ENCODE data around the gene SFRP5. TPM values are rescaled to one million over a fixed set of nuclear protein-coding genes. Genes with fewer than 3 reads are reported as not detected.

SFRP5 gene
- total RNA-seq, 1 donor from 2014 or later, result not detected

DNA sequence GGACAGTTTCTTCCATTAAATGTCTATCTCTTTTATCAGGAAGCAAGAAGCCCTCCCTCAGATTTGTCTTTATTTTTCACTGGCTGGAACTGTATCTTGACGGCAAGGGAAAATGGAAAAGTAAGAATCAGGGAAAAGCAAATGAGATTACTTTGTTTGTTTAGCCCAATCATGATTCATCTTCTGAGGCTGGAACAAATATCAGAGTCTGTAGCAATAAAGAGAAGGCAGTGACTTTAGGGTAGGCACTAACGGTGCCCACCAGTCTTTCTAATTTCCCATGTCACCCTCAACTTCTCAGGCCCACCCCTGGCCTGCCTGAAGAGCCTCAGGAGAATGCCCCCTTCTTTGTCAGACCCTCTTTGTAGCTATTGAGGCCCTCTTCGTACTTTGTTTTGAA is 41.5 kb upstream of the SFRP5 start:
- DNase-seq, result no peak
- no peak for ATAC-seq (ENCODE audit: low read depth)
- H3K4me1 Mint-ChIP-seq, result no peaks in the 10 kb centered on the region
- intact Hi-C loops (cut with micrococcal nuclease), result no loop called here
- no peak overlapping the region for H3K4me3 Mint-ChIP-seq
- CTCF ChIA-PET, result no interaction called here
- no peaks in the 10 kb centered on the region for H3K36me3 Mint-ChIP-seq (ENCODE audit: low read depth)
- peaks cover 24% of the 10 kb centered on the region for H3K27me3 Mint-ChIP-seq
- TF ChIP-seq, protein P1, sequence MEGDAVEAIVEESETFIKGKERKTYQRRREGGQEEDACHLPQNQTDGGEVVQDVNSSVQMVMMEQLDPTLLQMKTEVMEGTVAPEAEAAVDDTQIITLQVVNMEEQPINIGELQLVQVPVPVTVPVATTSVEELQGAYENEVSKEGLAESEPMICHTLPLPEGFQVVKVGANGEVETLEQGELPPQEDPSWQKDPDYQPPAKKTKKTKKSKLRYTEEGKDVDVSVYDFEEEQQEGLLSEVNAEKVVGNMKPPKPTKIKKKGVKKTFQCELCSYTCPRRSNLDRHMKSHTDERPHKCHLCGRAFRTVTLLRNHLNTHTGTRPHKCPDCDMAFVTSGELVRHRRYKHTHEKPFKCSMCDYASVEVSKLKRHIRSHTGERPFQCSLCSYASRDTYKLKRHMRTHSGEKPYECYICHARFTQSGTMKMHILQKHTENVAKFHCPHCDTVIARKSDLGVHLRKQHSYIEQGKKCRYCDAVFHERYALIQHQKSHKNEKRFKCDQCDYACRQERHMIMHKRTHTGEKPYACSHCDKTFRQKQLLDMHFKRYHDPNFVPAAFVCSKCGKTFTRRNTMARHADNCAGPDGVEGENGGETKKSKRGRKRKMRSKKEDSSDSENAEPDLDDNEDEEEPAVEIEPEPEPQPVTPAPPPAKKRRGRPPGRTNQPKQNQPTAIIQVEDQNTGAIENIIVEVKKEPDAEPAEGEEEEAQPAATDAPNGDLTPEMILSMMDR (IDR thresholded peaks at IDR 0.05), result no peak
- no peaks in the 10 kb centered on the region for H3K9me3 Mint-ChIP-seq
- POLR2A ChIA-PET, result no interaction called here
- H3K27ac Mint-ChIP-seq, result no peak overlapping the region

- H3K36me3 Mint-ChIP-seq (ENCODE audit: low read depth), result no peaks in the 10 kb centered on the region
- H3K4me1 Mint-ChIP-seq, result no peaks in the 10 kb centered on the region
- no peaks in the 10 kb centered on the region for H3K9me3 Mint-ChIP-seq
- ChIA-PET POLR2A (no interaction called here), CTCF (no interaction called here)
- intact Hi-C loops (cut with micrococcal nuclease), result no loop called here
- ATAC-seq (ENCODE audit: low read depth) (no peak), DNase-seq (no peak)
- TF ChIP-seq, protein P1 (IDR thresholded peaks at IDR 0.05), result no peak
- H3K4me3 Mint-ChIP-seq, result no peak overlapping the region
- no peak overlapping the region for H3K27ac Mint-ChIP-seq
- peaks cover 21% of the 10 kb centered on the region for H3K27me3 Mint-ChIP-seq
Measured at GRCh38 chr10:97812696-97813095, 40.9 kb upstream of the SFRP5 start.

GRCh38 chr10:97811958-97812357 is 40.2 kb upstream of the SFRP5 start:
- Mint-ChIP-seq H3K36me3 (ENCODE audit: low read depth) (no peaks in the 10 kb centered on the region), H3K4me3 (no peak overlapping the region), H3K27ac (no peak overlapping the region), H3K27me3 (peaks cover 18% of the 10 kb centered on the region), H3K9me3 (no peaks in the 10 kb centered on the region), H3K4me1 (no peaks in the 10 kb centered on the region)
- DNase-seq, result no peak
- POLR2A ChIA-PET, result no interaction called here
- no peak for ATAC-seq (ENCODE audit: low read depth)
- CTCF ChIA-PET, result no interaction called here
- intact Hi-C loops (cut with micrococcal nuclease), result no loop called here
- TF ChIP-seq, protein P1 (IDR thresholded peaks at IDR 0.05), result no peak

DNA sequence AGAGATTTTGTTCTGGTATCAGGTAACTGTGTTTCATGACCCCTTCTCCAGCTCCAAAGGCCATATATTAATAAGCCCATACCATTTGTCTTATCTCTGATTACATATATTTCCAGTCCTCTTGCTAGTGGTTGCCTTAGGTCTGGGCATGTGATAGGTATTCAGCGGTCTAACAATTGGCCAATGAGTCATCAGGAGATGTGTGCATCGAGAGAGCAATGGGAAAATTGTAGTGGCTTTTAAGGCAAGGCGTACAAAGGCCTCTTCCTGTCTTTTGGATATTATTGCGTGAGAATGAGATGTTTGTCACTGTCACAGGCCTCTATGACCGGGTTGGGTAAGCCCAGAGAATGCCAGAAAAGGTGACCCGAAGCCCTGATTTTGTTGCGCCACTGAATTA is 38.6 kb upstream of the SFRP5 start:
- no peaks in the 10 kb centered on the region for H3K4me1 Mint-ChIP-seq
- intact Hi-C loops (cut with micrococcal nuclease), result no loop called here
- no peaks in the 10 kb centered on the region for H3K9me3 Mint-ChIP-seq
- no peak for DNase-seq
- H3K27ac Mint-ChIP-seq, result no peak overlapping the region
- ChIA-PET POLR2A (no interaction called here), CTCF (no interaction called here)
- H3K36me3 Mint-ChIP-seq (ENCODE audit: low read depth), result no peaks in the 10 kb centered on the region
- H3K4me3 Mint-ChIP-seq, result no peak overlapping the region
- ATAC-seq (ENCODE audit: low read depth), result no peak
- peaks cover 11% of the 10 kb centered on the region for H3K27me3 Mint-ChIP-seq
- TF ChIP-seq, protein P1 (IDR thresholded peaks at IDR 0.05), result no peak

- DNase-seq (no peak), ATAC-seq (ENCODE audit: low read depth) (no peak)
- intact Hi-C loops (cut with micrococcal nuclease), result no loop called here
- no peak overlapping the region for H3K27ac Mint-ChIP-seq
- H3K4me3 Mint-ChIP-seq, result no peak overlapping the region
- peaks cover 19% of the 10 kb centered on the region for H3K27me3 Mint-ChIP-seq
- ChIA-PET POLR2A (no interaction called here), CTCF (no interaction called here)
- no peaks in the 10 kb centered on the region for H3K9me3 Mint-ChIP-seq
- TF ChIP-seq, protein P1 (IDR thresholded peaks at IDR 0.05), result no peak
- no peaks in the 10 kb centered on the region for H3K36me3 Mint-ChIP-seq (ENCODE audit: low read depth)
- H3K4me1 Mint-ChIP-seq, result no peaks in the 10 kb centered on the region
Measured at GRCh38 chr10:97805949-97806348, 34.1 kb upstream of the SFRP5 start.

All from activated B cell treated with CpG ODN at 0.5 μM for 24 hours (primary cell).